ENCODE data around the gene CDAN1.
A peak's percentile ranks its signal among the peaks of the same experiment; 100 is the strongest.
"Not testable (repeated sequence)": the region's sequence is repeated elsewhere in the genome, so short reads cannot be mapped to it uniquely, and the experiment has no call there.

Gene CDAN1

GRCh38 chr15:42707068-42707467 is 29.9 kb downstream of the CDAN1 start:
- no peak for DNase-seq (ENCODE audit: low spot score)

- no peak for DNase-seq (ENCODE audit: low spot score)
Measured at GRCh38 chr15:42705336-42705735, 31.6 kb downstream of the CDAN1 start.

GRCh38 chr15:42704492-42704926 is 32.4 kb downstream of the CDAN1 start:
- peak; percentile 78 for DNase-seq (ENCODE audit: low spot score)

- no peak for DNase-seq (ENCODE audit: low spot score)
Measured at GRCh38 chr15:42696626-42697025, 40.3 kb downstream of the CDAN1 start.

- no peak for DNase-seq (ENCODE audit: low spot score)
Measured at GRCh38 chr15:42695527-42696071, 41.3 kb downstream of the CDAN1 start.

- DNase-seq (ENCODE audit: low spot score), result no peak
Measured at GRCh38 chr15:42694398-42694797, 42.5 kb downstream of the CDAN1 start.

- no peak for DNase-seq (ENCODE audit: low spot score)
Measured at GRCh38 chr15:42693942-42694341, 43.0 kb downstream of the CDAN1 start.

- no peak for DNase-seq (ENCODE audit: low spot score)
Measured at GRCh38 chr15:42693496-42693895, 43.4 kb downstream of the CDAN1 start.

GRCh38 chr15:42692997-42693396 is 43.9 kb downstream of the CDAN1 start:
- DNase-seq (ENCODE audit: low spot score), result no peak

- no peak for DNase-seq (ENCODE audit: low spot score)
Measured at GRCh38 chr15:42692536-42692935, 44.4 kb downstream of the CDAN1 start.

- DNase-seq (ENCODE audit: low spot score), result no peak
Measured at GRCh38 chr15:42691770-42692169, 45.2 kb downstream of the CDAN1 start.

GRCh38 chr15:42691308-42691707 is 45.6 kb downstream of the CDAN1 start:
- DNase-seq (ENCODE audit: low spot score), result no peak

GRCh38 chr15:42688301-42688700 is 48.6 kb downstream of the CDAN1 start:
- no peak for DNase-seq (ENCODE audit: low spot score)

GRCh38 chr15:42687740-42688139 is 49.2 kb downstream of the CDAN1 start:
- DNase-seq (ENCODE audit: low spot score), result no peak

GRCh38 chr15:42686281-42686680 is 50.6 kb downstream of the CDAN1 start:
- DNase-seq (ENCODE audit: low spot score), result no peak

GRCh38 chr15:42681119-42681518 is 55.8 kb downstream of the CDAN1 start:
- no peak for DNase-seq (ENCODE audit: low spot score)

GRCh38 chr15:42680142-42680482 is 56.8 kb downstream of the CDAN1 start:
- DNase-seq (ENCODE audit: low spot score), result not testable (repeated sequence)

GRCh38 chr15:42679285-42680141 is 57.4 kb downstream of the CDAN1 start:
- DNase-seq (ENCODE audit: low spot score), result no peak

- no peak for DNase-seq (ENCODE audit: low spot score)
Measured at GRCh38 chr15:42675021-42675420, 61.9 kb downstream of the CDAN1 start.

GRCh38 chr15:42674472-42674871 is 62.5 kb downstream of the CDAN1 start:
- no peak for DNase-seq (ENCODE audit: low spot score)
